IMR-90 (cell line): ENCODE measurements around the gene ARFGAP2.
"Not testable (repeated sequence)": the region's sequence is repeated elsewhere in the genome, so short reads cannot be mapped to it uniquely, and the experiment has no call there.

Experiments used
- CEBPB ChIP-seq: IDR thresholded peaks from 2 replicates; pipeline ENCODE4 v1.6.1; 2012; ENCODE audit warnings: low read depth, low read length, improper control_type of control experiment
- CHD1 ChIP-seq: IDR thresholded peaks from 2 replicates; pipeline ENCODE4 v1.6.1; 2012; ENCODE audit warnings: low read depth, low read length, improper control_type of control experiment
- CTCF ChIP-seq: conservative IDR thresholded peaks from 2 replicates; pipeline ENCODE4 v1.5.1; 2012; ENCODE audit warnings: mild to moderate bottlenecking, low read depth, low read length, improper control_type of control experiment
- ELK1 ChIP-seq: fragments of 150-350 bp; IDR thresholded peaks from 2 replicates; pipeline ENCODE4 v1.6.1; 2016; ENCODE audit warnings: low read depth, mild to moderate bottlenecking, low read length, moderate library complexity, borderline replicate concordance
- FOS ChIP-seq: fragments of 150-350 bp; IDR thresholded peaks from 2 replicates; pipeline ENCODE4 v1.6.1; 2016; ENCODE audit warnings: low read depth, low read length
- MAFK ChIP-seq: IDR thresholded peaks from 2 replicates; pipeline ENCODE4 v1.6.1; 2012; ENCODE audit warnings: low read depth, low read length, improper control_type of control experiment
- MAZ ChIP-seq: IDR thresholded peaks from 2 replicates; pipeline ENCODE4 v1.6.1; 2012; ENCODE audit warnings: low read depth, mild to moderate bottlenecking, low read length, improper control_type of control experiment, moderate library complexity, borderline replicate concordance
- POLR2A ChIP-seq: IDR thresholded peaks from 2 replicates; pipeline ENCODE4 v1.6.1; 2012; ENCODE audit warnings: mild to moderate bottlenecking, low read depth, low read length
- RAD21 ChIP-seq: IDR thresholded peaks from 2 replicates; pipeline ENCODE4 v1.6.1; 2012; ENCODE audit warnings: low read length, improper control_type of control experiment
- RCOR1 ChIP-seq: IDR thresholded peaks from 2 replicates; pipeline ENCODE4 v1.6.1; 2012; ENCODE audit warnings: mild to moderate bottlenecking, low read length, improper control_type of control experiment; ENCODE audit not compliant: insufficient replicate concordance

- not testable (repeated sequence) for TF ChIP-seq CTCF, POLR2A, RCOR1, CEBPB, MAZ, ELK1, MAFK, FOS, RAD21, CHD1
These were observed 57.6 kb downstream of the ARFGAP2 start for GRCh38 chr11:47118958-47119688.
